NCI-H1105 (cell line): ENCODE data around the gene CYB5B.

Experiments used
- DNase-seq: peaks from one replicate; lab custom pipeline; 2025; lab: John Stamatoyannopoulos, UW

CYB5B gene

GRCh38 chr16:69444873-69445517, 20.6 kb downstream of the CYB5B start:
- DNase-seq = no peak

- peak; percentile 70 for DNase-seq
These were observed 24.2 kb downstream of the CYB5B start for GRCh38 chr16:69448470-69449193.

- DNase-seq = no peak
These were observed 26.7 kb downstream of the CYB5B start for GRCh38 chr16:69451166-69451565.

GRCh38 chr16:69453936-69454335, 29.5 kb downstream of the CYB5B start:
- no peak for DNase-seq

- DNase-seq = no peak
These were observed 39.5 kb downstream of the CYB5B start for GRCh38 chr16:69463876-69464275.

- no peak for DNase-seq
These were observed 40.8 kb downstream of the CYB5B start for GRCh38 chr16:69465083-69465721.

GRCh38 chr16:69465881-69466280, 41.5 kb downstream of the CYB5B start:
- DNase-seq = no peak

GRCh38 chr16:69466547-69466946, 42.1 kb downstream of the CYB5B start:
- no peak for DNase-seq

GRCh38 chr16:69467080-69467479, 42.7 kb downstream of the CYB5B start:
- no peak for DNase-seq

- no peak for DNase-seq
These were observed 43.2 kb downstream of the CYB5B start for GRCh38 chr16:69467531-69468204.

- DNase-seq = no peak
These were observed 45.6 kb downstream of the CYB5B start for GRCh38 chr16:69469807-69470561.

GRCh38 chr16:69471121-69471520, 46.7 kb downstream of the CYB5B start:
- no peak for DNase-seq

- no peak for DNase-seq
These were observed 50.0 kb downstream of the CYB5B start for GRCh38 chr16:69474408-69474807.

- no peak for DNase-seq
These were observed 52.6 kb downstream of the CYB5B start for GRCh38 chr16:69476920-69477443.

- DNase-seq = no peak
These were observed 53.1 kb downstream of the CYB5B start for GRCh38 chr16:69477546-69477945.

GRCh38 chr16:69478685-69479084, 54.3 kb downstream of the CYB5B start:
- no peak for DNase-seq

GRCh38 chr16:69479775-69480174, 55.4 kb downstream of the CYB5B start:
- DNase-seq = no peak

- DNase-seq = no peak
These were observed 57.5 kb downstream of the CYB5B start for GRCh38 chr16:69481901-69482341.

- DNase-seq = peak; percentile 56
These were observed 58.1 kb downstream of the CYB5B start for GRCh38 chr16:69482410-69482991.

- no peak for DNase-seq
These were observed 59.2 kb downstream of the CYB5B start for GRCh38 chr16:69483611-69484010.

GRCh38 chr16:69485361-69485760, 60.9 kb downstream of the CYB5B start:
- no peak for DNase-seq
